Fibroblast of lung (primary cell): ENCODE measurements around the gene SPATA16. TPM values are rescaled to one million over a fixed set of nuclear protein-coding genes. Genes with fewer than 3 reads are reported as not detected.

Source experiments
- DNase-seq, 2 donors: peaks; one replicate each; pipeline versions ENCODE4 v3.0.0 to v3.0.0-alpha.2; 2010; ENCODE audit warnings: low read depth in 2 of 2
- H2AFZ ChIP-seq: 2 replicates; pipeline ENCODE4 v1.5.1; 2012; ENCODE audit warnings: low read length, control low read depth, inconsistent platforms
- H3K27ac ChIP-seq: 2 replicates; pipeline ENCODE4 v1.5.1; 2011; ENCODE audit warnings: low read length, control low read depth; ENCODE audit not compliant: insufficient read depth
- H3K27me3 ChIP-seq: 2 replicates; pipeline ENCODE4 v1.5.1; 2011; ENCODE audit warnings: mild to moderate bottlenecking, low read length; ENCODE audit not compliant: control insufficient read depth, insufficient read depth
- H3K36me3 ChIP-seq: 2 replicates; pipeline ENCODE4 v1.5.1; 2011; ENCODE audit warnings: low read length; ENCODE audit not compliant: control insufficient read depth, insufficient read depth
- H3K4me1 ChIP-seq: 2 replicates; pipeline ENCODE4 v1.5.1; 2011; ENCODE audit warnings: low read length; ENCODE audit not compliant: control insufficient read depth, insufficient read depth; ENCODE audit errors: extremely low read depth
- H3K4me2 ChIP-seq: 2 replicates; pipeline ENCODE4 v1.5.1; 2011; ENCODE audit warnings: low read length, control low read depth; ENCODE audit not compliant: insufficient read depth; ENCODE audit errors: extremely low read depth
- H3K4me3 ChIP-seq, 4 experiments: fragments of 200-600 bp in 1 of 4; sonication (generic) in 1 of 4; replicated peaks in 1 of 4; 2 replicates each; pipeline ENCODE4 v1.5.1; 2011 to 2016; ENCODE audit warnings: low read length in 4 of 4, low read depth in 3 of 4, mild to moderate bottlenecking in 3 of 4, control low read depth in 2 of 4, inconsistent platforms in 1 of 4, mixed read lengths in 1 of 4; ENCODE audit not compliant: insufficient read depth in 1 of 4; ENCODE audit errors: control extremely low read depth in 1 of 4
- H3K79me2 ChIP-seq: 2 replicates; pipeline ENCODE4 v1.5.1; 2012; ENCODE audit warnings: mild to moderate bottlenecking, low read length, inconsistent platforms; ENCODE audit not compliant: control insufficient read depth, insufficient read depth
- H3K9ac ChIP-seq: 2 replicates; pipeline ENCODE4 v1.5.1; 2011; ENCODE audit warnings: mild to moderate bottlenecking, low read length, control low read depth; ENCODE audit not compliant: insufficient read depth
- H3K9me3 ChIP-seq: 2 replicates; pipeline ENCODE4 v1.5.1; 2012; ENCODE audit warnings: low read depth, low read length; ENCODE audit not compliant: control insufficient read depth, insufficient read depth
- H4K20me1 ChIP-seq: 2 replicates; pipeline ENCODE4 v1.5.1; 2011; ENCODE audit warnings: low read length; ENCODE audit not compliant: control insufficient read depth, insufficient read depth; ENCODE audit errors: extremely low read depth
- EZH2 ChIP-seq: IDR thresholded peaks from 2 replicates; pipeline ENCODE4 v1.5.1; 2012; ENCODE audit warnings: low read length, control low read depth, mild to moderate bottlenecking; ENCODE audit errors: missing control alignments
- polyA plus RNA-seq, 2 donors: library from polyadenylated mRNA; depleted of rRNA in 1 of 2; stranded (reverse) in 1 of 2; unstranded in 1 of 2; fragments of >200 nt; gene quantifications; 2 replicates each; pipeline ENCODE4 v1.2.1, GENCODE V29; 2011 to 2012; ENCODE audit warnings: missing spikeins in 1 of 2
- total RNA-seq: library from RNA; depleted of rRNA; stranded (reverse); fragments of >200 nt; gene quantifications from 2 replicates; pipeline ENCODE4 v1.2.1, GENCODE V29; 2014
- TF ChIP-seq, protein P1 (sequence below), 2 donors: IDR thresholded peaks in 1 of 2; conservative IDR thresholded peaks in 1 of 2; 1 replicate in 1 of 2; 2 replicates in 1 of 2; pipeline ENCODE4 v1.5.1; 2011 to 2012; ENCODE audit warnings: low read length in 2 of 2, control low read depth in 1 of 2, inconsistent platforms in 1 of 2, low read depth in 1 of 2, mild to moderate bottlenecking in 1 of 2

The SPATA16 gene
- total and polyA plus RNA-seq, 2 donors (not counting 1 experiment from before 2014, with no cell fraction given): not detected

DNA sequence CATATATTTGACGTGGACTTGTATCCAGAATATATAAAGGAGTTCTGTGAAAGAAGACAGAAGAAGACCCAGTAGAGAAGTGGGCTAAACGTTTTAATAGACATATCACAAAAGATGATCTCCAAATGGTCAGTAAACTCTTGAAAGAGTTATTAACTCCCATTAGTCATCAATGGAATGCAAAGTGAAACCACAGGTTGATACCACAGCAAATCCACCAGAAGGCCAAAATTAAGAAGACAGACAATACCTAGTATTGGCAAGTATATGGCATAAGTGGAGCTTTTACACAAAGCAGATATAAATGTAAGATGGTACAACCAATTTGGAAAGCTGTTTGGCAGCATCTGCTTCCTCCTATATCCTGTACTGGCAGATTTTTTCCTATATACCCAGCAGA lies 6.0 kb downstream of the SPATA16 start:
- no peaks in the 10 kb centered on the region for H3K9me3 ChIP-seq
- H3K4me2 ChIP-seq: no peak overlapping the region
- no peaks in the 10 kb centered on the region for H3K27me3 ChIP-seq
- H2AFZ ChIP-seq: no peak overlapping the region
- DNase-seq: peak in 1 of 2 donors; percentile 70
- no peak overlapping the region for H3K27ac ChIP-seq
- no peaks in the 10 kb centered on the region for H3K79me2 ChIP-seq
- H3K4me3 ChIP-seq: no peak overlapping the region
- H3K36me3 ChIP-seq: no peaks in the 10 kb centered on the region
- no peak overlapping the region for H3K9ac ChIP-seq
- no peaks in the 10 kb centered on the region for H3K4me1 ChIP-seq
- TF ChIP-seq, protein P1, sequence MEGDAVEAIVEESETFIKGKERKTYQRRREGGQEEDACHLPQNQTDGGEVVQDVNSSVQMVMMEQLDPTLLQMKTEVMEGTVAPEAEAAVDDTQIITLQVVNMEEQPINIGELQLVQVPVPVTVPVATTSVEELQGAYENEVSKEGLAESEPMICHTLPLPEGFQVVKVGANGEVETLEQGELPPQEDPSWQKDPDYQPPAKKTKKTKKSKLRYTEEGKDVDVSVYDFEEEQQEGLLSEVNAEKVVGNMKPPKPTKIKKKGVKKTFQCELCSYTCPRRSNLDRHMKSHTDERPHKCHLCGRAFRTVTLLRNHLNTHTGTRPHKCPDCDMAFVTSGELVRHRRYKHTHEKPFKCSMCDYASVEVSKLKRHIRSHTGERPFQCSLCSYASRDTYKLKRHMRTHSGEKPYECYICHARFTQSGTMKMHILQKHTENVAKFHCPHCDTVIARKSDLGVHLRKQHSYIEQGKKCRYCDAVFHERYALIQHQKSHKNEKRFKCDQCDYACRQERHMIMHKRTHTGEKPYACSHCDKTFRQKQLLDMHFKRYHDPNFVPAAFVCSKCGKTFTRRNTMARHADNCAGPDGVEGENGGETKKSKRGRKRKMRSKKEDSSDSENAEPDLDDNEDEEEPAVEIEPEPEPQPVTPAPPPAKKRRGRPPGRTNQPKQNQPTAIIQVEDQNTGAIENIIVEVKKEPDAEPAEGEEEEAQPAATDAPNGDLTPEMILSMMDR (conservative IDR thresholded peaks at IDR 0.05 in 1 of 2, IDR thresholded peaks at IDR 0.05 in 1 of 2; ENCODE audit: low read depth in 1 of 2, low read length in 2 of 2): no peak
- no peak for TF ChIP-seq EZH2
- H4K20me1 ChIP-seq: no peaks in the 10 kb centered on the region

DNA sequence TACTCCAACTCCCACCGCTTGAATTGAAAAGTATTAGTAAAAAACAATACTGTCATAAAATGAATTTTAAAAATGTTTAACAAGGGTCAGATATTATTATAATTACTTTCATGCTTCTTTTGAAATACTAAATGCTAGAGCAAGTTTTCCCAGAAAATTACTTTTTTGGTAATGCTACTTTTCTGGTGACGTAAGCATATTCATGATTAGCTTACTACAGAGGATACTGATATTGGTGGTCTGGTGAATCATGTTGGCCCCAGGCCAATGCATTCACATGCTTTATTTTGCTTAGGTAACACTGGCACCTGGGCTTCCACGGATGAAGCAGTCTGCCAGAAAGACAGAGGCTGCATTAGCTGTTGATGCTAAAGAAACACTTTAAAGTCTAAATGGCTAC lies 12.4 kb downstream of the SPATA16 start:
- no peaks in the 10 kb centered on the region for H3K79me2 ChIP-seq

DNA sequence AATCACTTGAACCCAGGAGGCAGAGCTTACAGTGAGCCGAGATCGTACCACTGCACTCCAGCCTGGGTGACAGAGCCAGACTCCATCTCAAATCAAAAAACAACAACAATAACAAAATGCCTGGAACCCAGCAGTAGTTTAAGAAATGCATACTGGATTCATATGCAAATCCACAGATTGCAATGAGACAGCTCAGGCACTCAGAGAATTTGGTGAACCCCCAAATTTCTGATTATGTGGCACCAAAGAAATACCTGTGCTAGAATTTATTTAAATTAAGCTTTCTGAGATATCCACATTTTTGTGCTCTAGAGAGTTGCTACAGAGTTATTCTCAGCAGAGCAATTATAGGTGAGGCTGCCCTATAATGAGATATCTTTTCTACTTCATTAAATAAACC lies 29.7 kb downstream of the SPATA16 start:
- H3K9ac ChIP-seq: no peak overlapping the region
- DNase-seq: no peak
- no peaks in the 10 kb centered on the region for H3K36me3 ChIP-seq
- H3K4me2 ChIP-seq: no peak overlapping the region
- H4K20me1 ChIP-seq: no peaks in the 10 kb centered on the region
- no peaks in the 10 kb centered on the region for H3K4me1 ChIP-seq
- H3K79me2 ChIP-seq: no peaks in the 10 kb centered on the region
- no peak overlapping the region for H3K4me3 ChIP-seq
- H3K27me3 ChIP-seq: no peaks in the 10 kb centered on the region
- no peaks in the 10 kb centered on the region for H3K9me3 ChIP-seq
- H2AFZ ChIP-seq: no peak overlapping the region
- no peak overlapping the region for H3K27ac ChIP-seq
- TF ChIP-seq EZH2: no peak
- TF ChIP-seq, protein P1 (conservative IDR thresholded peaks at IDR 0.05 in 1 of 2, IDR thresholded peaks at IDR 0.05 in 1 of 2; ENCODE audit: low read depth in 1 of 2, low read length in 2 of 2): no peak

More for the DNA sequence above, 12.4 kb downstream of the SPATA16 start:
- H3K4me3 ChIP-seq: no peak overlapping the region
- no peak overlapping the region for H3K4me2 ChIP-seq
- no peaks in the 10 kb centered on the region for H3K9me3 ChIP-seq
- H2AFZ ChIP-seq: no peak overlapping the region
- H3K27ac ChIP-seq: no peak overlapping the region
- no peak overlapping the region for H3K9ac ChIP-seq
- H3K36me3 ChIP-seq: no peaks in the 10 kb centered on the region
- TF ChIP-seq EZH2: no peak
- TF ChIP-seq, protein P1 (conservative IDR thresholded peaks at IDR 0.05 in 1 of 2, IDR thresholded peaks at IDR 0.05 in 1 of 2; ENCODE audit: low read depth in 1 of 2, low read length in 2 of 2): no peak
- H3K27me3 ChIP-seq: no peaks in the 10 kb centered on the region
- H3K4me1 ChIP-seq: no peaks in the 10 kb centered on the region
- no peaks in the 10 kb centered on the region for H4K20me1 ChIP-seq
- DNase-seq: no peak
